ENCODE data around the gene ZNF415.

DNA sequence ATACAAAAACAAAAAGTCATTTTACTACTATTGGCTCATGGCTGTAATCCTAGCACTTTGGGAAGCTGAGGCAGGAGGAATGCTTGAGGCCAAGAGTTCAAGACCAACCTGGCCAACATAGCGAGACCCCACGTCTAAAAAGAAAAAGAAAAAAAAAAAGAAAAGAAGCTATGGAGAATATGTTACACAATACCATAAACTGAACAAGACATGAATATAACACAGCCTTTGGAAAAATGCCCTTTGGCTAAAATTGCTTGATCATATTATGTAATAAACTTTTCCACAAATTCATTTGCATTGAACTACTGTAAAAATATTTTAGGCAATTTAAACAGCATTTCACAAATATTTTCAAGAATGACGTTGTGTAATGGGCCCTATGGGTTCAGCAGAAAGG lies 3.7 kb upstream of the ZNF415 start:
- TF ChIP-seq, protein P1, sequence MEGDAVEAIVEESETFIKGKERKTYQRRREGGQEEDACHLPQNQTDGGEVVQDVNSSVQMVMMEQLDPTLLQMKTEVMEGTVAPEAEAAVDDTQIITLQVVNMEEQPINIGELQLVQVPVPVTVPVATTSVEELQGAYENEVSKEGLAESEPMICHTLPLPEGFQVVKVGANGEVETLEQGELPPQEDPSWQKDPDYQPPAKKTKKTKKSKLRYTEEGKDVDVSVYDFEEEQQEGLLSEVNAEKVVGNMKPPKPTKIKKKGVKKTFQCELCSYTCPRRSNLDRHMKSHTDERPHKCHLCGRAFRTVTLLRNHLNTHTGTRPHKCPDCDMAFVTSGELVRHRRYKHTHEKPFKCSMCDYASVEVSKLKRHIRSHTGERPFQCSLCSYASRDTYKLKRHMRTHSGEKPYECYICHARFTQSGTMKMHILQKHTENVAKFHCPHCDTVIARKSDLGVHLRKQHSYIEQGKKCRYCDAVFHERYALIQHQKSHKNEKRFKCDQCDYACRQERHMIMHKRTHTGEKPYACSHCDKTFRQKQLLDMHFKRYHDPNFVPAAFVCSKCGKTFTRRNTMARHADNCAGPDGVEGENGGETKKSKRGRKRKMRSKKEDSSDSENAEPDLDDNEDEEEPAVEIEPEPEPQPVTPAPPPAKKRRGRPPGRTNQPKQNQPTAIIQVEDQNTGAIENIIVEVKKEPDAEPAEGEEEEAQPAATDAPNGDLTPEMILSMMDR (IDR thresholded peaks at IDR 0.05; ENCODE audit: low read depth, low read length) = no peak
- TF ChIP-seq EZH2phosphoT487 (IDR thresholded peaks at IDR 0.05; ENCODE audit: low read depth) = no peak
